Spinal cord (tissue), 10 donors: ENCODE measurements around the gene TNFRSF6B. TPM values are rescaled to one million over a fixed set of nuclear protein-coding genes. Genes with fewer than 3 reads are reported as not detected.

Source experiments
- DNase-seq, 6 donors: peaks; one replicate each; pipeline versions ENCODE4 v3.0.0 to v3.0.0-alpha.2; 2013 to 2015; ENCODE audit warnings: low spot score in 6 of 6, low read depth in 4 of 6
- H3K27ac ChIP-seq: one replicate; pipeline ENCODE4 v1.5.1; 2013; ENCODE audit warnings: low read depth, low read length, control low read depth
- H3K27me3 ChIP-seq: one replicate; pipeline ENCODE4 v1.6.1; 2013; ENCODE audit warnings: low read length; ENCODE audit not compliant: control insufficient read depth, insufficient read depth
- H3K36me3 ChIP-seq: one replicate; pipeline ENCODE4 v1.6.1; 2013; ENCODE audit warnings: low read length; ENCODE audit not compliant: control insufficient read depth, insufficient read depth
- H3K4me1 ChIP-seq: one replicate; pipeline ENCODE4 v1.6.1; 2013; ENCODE audit warnings: low read length; ENCODE audit not compliant: control insufficient read depth, insufficient read depth
- H3K4me3 ChIP-seq: one replicate; pipeline ENCODE4 v1.5.1; 2013; ENCODE audit warnings: low read depth, low read length, control low read depth
- H3K9me3 ChIP-seq: one replicate; pipeline ENCODE4 v1.6.1; 2013; ENCODE audit warnings: low read length; ENCODE audit not compliant: control insufficient read depth, insufficient read depth
- WGBS: methylation state at CpG from one replicate; pipeline ENCODE4 v1.1.5; 2013; ENCODE audit warnings: missing lambda C conversion rate; ENCODE audit not compliant: insufficient coverage; 5-methylcytosine and 5-hydroxymethylcytosine counted together
- polyA plus RNA-seq, 2 donors: library from polyadenylated mRNA; unstranded; fragments of 120-200 nt; gene quantifications; one replicate each; pipeline ENCODE4 v1.2.1, GENCODE V29; 2013; ENCODE audit not compliant: insufficient read length in 2 of 2
- total RNA-seq, 2 donors: library from RNA; depleted of rRNA in 1 of 2; stranded (reverse); fragments of 120-200 nt in 1 of 2; fragments of >200 nt in 1 of 2; gene quantifications; one replicate each; pipeline versions ENCODE4 v1.2.3 to v1.2.4, GENCODE V29; 2013 to 2014
- donor health status: healthy.

TNFRSF6B gene
- total and polyA plus RNA-seq, 4 donors, result 1.1 to 5.2 (median 3.0) TPM

- H3K4me1 ChIP-seq, result peaks cover 19% of the 10 kb centered on the region
- H3K9me3 ChIP-seq, result no peaks in the 10 kb centered on the region
- H3K27me3 ChIP-seq, result no peaks in the 10 kb centered on the region
- H3K27ac ChIP-seq, result no peak overlapping the region
- peaks cover 91% of the 10 kb centered on the region for H3K36me3 ChIP-seq
- H3K4me3 ChIP-seq, result no peak overlapping the region
- 90% methylated on average over 21 of the region's 22 CpGs for WGBS
- no peak for DNase-seq
Observed at GRCh38 chr20:63682384-63683139, 13.9 kb upstream of the TNFRSF6B start.

DNA sequence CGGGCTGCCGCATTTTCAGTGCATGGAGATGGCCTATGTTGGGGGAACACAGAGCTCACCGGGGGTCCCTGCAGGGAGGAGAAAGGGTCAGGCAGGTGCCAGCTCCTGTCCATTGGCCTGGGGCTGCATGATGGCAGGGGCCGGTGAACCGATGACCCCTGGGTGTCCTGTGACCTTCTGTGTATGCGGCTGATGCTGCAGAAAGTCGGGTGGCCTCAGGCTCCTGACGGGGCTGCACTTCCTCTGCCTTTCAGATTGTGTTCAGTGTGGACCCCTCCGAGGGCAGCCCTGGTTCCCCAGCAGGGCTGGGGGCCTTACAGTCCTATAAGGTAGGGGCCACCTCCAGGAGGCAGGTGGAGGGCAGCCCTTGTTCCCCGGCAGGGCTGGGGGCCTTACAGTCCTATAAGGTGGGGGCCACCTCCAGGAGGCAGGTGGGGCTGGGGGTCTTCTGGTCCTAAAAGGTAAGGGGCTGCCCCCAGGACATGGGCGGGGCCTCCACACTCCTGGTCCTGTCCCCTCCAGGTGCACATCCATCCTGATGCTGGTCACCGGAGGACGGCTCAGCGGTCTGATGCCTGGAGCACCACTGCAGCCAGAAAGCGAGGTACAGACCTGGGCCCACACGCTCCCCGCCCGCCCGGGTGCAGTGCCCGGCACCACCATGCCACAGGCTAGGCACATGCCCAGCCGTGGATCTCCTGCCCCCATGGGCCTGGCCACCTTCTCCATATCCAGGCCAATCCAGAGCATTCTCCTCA, 11.0 kb upstream of the TNFRSF6B start:
- peaks cover 93% of the 10 kb centered on the region for H3K36me3 ChIP-seq
- 88% methylated on average over 20 of the region's 21 CpGs for WGBS
- H3K27ac ChIP-seq, result no peak overlapping the region
- no peak overlapping the region for H3K4me3 ChIP-seq
- DNase-seq, result no peak
- no peaks in the 10 kb centered on the region for H3K9me3 ChIP-seq
- H3K27me3 ChIP-seq, result no peaks in the 10 kb centered on the region
- peaks cover 26% of the 10 kb centered on the region for H3K4me1 ChIP-seq

DNA sequence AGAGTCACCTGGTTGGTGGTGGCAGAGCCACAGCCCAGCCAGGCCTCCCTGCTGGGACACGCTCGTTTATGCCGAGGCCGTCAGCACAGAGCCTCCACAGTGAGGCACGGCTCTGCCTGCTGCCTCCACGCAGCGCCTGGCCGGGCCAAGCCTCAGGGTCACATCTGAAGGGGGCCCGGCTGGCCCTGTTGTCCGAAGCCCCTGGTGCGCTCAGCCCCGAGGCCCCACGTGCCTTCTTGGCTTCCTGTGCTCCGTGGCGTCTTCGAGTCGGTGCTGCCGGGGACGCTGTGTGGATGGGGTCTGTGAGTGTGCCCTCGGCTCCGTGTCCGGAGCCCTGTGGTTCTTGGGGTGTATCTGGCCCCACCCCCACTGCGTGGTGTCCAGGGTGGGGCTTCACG, 10.4 kb upstream of the TNFRSF6B start:
- no peak overlapping the region for H3K4me3 ChIP-seq
- H3K27ac ChIP-seq, result peak overlapping the region; percentile 80
- peaks cover 93% of the 10 kb centered on the region for H3K36me3 ChIP-seq
- H3K4me1 ChIP-seq, result peaks cover 26% of the 10 kb centered on the region
- WGBS, result 84% methylated on average over 24 of the region's 24 CpGs
- no peaks in the 10 kb centered on the region for H3K9me3 ChIP-seq
- H3K27me3 ChIP-seq, result no peaks in the 10 kb centered on the region
- DNase-seq, result no peak

DNA sequence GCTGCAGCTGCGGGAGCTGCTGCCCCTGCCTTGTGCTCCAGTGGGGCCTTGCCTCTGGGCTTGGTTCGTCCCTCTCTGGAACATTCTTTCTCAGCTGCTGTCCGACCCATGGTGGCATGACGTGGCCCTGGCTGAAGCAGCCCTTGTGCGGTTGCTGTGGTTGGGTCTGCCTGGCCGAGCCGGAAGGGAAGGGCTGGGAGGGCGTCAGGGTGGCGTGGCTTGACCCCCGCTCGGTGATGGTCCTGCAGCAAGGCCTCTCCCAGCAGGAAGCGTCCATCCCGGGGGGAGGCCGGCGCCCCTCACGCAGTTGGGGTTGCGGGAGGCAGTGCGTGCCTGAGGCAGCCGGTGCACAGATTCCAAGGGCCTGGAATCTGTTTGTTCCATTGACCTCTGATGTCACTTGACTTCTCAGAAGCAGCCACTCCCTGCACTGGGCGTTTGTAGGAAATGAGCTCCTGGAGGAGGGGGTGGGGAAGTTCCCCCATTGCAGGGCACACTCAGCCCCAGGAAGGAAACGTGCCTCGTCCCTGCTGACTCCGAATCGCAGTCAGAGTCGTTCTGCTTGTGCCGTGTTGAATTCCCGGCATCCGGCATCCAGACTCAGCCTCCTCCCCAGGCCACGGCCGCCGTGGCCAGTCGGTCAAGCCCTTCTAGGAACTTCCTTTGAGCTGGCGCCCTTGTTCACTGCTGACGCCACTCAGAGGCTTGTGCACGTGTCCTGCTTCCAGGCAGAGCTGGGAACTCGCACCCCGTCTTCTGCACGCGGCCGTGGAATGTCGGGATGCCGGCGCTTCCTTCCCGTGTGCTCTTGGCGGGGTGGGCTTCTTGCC, 9.7 kb upstream of the TNFRSF6B start:
- peak in 1 of 6 donors; percentile 70 for DNase-seq
- H3K27me3 ChIP-seq, result no peaks in the 10 kb centered on the region
- WGBS, result 51% methylated on average over 44 of the region's 45 CpGs
- H3K9me3 ChIP-seq, result no peaks in the 10 kb centered on the region
- peak overlapping the region; percentile 80 for H3K27ac ChIP-seq
- H3K36me3 ChIP-seq, result peaks cover 93% of the 10 kb centered on the region
- H3K4me3 ChIP-seq, result no peak overlapping the region
- peaks cover 26% of the 10 kb centered on the region for H3K4me1 ChIP-seq

DNA sequence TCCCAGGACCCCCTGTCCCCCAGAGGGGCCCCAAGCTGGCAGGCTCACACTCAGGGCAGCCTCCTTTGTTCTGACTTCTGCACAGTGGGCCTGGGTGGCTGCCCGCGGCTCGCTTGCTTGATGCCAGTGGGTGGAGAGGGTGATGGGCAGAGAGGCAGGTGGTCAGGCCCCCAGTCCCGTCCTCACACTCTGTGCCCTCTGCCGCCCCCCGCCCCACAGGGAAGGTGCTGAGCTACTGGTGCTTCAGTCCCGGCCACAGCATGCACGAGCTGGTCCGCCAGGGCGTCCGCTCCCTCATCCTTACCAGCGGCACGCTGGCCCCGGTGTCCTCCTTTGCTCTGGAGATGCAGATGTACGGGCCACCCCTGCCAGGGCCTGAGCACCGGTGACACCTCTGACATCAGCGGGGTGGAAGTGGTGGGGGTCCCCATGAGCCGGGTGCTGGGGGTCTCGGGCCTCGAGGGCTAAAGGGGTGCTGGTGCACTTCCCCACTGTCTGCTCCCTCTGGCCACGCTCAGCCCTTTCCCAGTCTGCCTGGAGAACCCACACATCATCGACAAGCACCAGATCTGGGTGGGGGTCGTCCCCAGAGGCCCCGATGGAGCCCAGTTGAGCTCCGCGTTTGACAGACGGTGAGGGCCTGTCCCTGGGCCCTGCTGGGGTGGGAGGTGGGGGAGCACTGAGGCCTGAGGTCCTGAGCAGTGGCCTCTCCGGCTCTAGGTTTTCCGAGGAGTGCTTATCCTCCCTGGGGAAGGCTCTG, 8.9 kb upstream of the TNFRSF6B start:
- Histone ChIP-seq H3K27ac (peak overlapping the region; percentile 80), H3K9me3 (no peaks in the 10 kb centered on the region), H3K36me3 (peaks cover 93% of the 10 kb centered on the region), H3K27me3 (no peaks in the 10 kb centered on the region), H3K4me1 (peaks cover 26% of the 10 kb centered on the region), H3K4me3 (no peak overlapping the region)
- DNase-seq, result no peak
- 89% methylated on average over 22 of the region's 29 CpGs for WGBS

DNA sequence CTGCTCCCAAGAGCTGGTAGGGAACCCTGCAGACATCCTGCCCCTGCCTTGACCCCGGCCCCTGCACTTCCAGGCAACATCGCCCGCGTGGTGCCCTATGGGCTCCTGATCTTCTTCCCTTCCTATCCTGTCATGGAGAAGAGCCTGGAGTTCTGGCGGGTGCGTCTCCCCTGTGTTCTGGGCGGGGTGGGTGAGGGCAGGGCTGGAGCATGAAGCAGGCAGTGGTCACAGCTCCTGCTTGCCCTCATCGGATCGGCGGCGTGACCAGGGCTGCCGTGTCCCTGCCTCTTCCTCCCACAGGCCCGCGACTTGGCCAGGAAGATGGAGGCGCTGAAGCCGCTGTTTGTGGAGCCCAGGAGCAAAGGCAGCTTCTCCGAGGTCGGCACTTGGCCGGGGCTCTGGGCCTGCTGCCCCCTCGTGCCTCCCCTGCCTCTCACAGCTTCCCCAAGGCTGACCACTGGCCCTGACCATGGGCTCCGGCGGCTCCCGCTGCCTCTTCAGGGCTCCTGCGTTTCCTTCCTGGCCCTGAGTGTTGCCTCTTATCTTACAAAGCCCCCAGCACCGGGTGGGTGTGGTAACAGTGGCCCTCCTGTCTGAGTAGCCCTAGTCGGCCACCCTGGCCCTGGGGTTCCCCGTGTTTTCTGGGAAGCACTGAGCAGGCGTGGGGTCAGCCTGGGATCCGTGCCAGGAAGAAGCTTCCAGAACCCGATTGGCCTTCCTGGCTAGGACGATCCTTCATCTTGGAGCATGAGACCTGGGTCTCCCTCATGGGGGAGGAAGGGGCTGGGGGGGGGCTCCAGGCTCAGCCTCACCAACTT, 8.0 kb upstream of the TNFRSF6B start:
- peaks cover 26% of the 10 kb centered on the region for H3K4me1 ChIP-seq
- WGBS, result 92% methylated on average over 28 of the region's 31 CpGs
- no peak for DNase-seq
- no peaks in the 10 kb centered on the region for H3K9me3 ChIP-seq
- H3K4me3 ChIP-seq, result no peak overlapping the region
- H3K27ac ChIP-seq, result no peak overlapping the region
- no peaks in the 10 kb centered on the region for H3K27me3 ChIP-seq
- H3K36me3 ChIP-seq, result peaks cover 91% of the 10 kb centered on the region

DNA sequence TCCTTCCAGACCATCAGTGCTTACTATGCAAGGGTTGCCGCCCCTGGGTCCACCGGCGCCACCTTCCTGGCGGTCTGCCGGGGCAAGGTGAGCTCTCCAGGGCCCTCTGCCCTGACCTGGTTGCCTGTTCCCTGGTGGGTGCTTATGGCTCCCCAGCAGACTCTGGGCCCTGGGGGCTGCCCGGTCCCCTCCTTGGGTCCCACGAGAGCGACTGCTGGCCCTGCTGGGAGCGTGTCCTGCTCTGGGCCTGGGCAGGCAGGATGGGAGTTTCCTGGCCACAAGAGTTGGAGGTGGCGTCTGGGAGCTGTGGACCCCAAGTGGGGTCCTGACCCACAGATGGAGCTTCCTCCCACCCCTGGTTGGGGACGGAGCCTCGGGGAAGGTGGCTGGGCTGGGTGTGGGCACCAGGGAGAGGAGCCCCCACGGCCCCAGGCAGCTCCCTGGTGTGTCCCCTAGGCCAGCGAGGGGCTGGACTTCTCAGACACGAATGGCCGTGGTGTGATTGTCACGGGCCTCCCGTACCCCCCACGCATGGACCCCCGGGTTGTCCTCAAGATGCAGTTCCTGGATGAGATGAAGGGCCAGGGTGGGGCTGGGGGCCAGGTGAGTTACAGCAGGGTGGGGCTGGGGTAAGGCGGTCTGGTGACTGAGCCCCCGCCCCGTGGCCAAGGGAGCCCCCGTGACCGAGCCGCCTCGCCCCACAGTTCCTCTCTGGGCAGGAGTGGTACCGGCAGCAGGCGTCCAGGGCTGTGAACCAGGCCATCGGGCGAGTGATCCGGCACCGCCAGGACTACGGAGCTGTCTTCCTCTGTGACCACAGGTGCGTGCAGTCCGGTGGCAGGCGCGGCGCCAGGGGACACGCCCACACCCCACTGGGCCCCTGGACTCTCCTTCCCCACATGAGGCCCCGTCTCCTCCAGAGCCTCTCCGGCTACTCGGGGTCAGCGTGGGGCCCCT, 7.1 kb upstream of the TNFRSF6B start:
- H3K36me3 ChIP-seq, result peaks cover 93% of the 10 kb centered on the region
- no peak overlapping the region for H3K27ac ChIP-seq
- H3K4me1 ChIP-seq, result peaks cover 26% of the 10 kb centered on the region
- no peaks in the 10 kb centered on the region for H3K9me3 ChIP-seq
- no peak for DNase-seq
- no peaks in the 10 kb centered on the region for H3K27me3 ChIP-seq
- WGBS, result 94% methylated on average over 37 of the region's 44 CpGs
- no peak overlapping the region for H3K4me3 ChIP-seq
